Activated T-helper 1 cell treated with Interleukin-2 at 50 U/mL for 16 hours (primary cell): ENCODE data around the gene MORN4.
"Not testable (repeated sequence)": the region's sequence is repeated elsewhere in the genome, so short reads cannot be mapped to it uniquely, and the experiment has no call there.

Experiments
- DNase-seq: peaks from one replicate; pipeline ENCODE4 v3.0.0-alpha.2; 2020; ENCODE audit warnings: low read depth

MORN4 gene

GRCh38 chr10:97596101-97597082 lies 36.9 kb downstream of the MORN4 start:
- no peak for DNase-seq

- no peak for DNase-seq
These were observed 39.9 kb downstream of the MORN4 start for GRCh38 chr10:97593421-97593820.

DNA sequence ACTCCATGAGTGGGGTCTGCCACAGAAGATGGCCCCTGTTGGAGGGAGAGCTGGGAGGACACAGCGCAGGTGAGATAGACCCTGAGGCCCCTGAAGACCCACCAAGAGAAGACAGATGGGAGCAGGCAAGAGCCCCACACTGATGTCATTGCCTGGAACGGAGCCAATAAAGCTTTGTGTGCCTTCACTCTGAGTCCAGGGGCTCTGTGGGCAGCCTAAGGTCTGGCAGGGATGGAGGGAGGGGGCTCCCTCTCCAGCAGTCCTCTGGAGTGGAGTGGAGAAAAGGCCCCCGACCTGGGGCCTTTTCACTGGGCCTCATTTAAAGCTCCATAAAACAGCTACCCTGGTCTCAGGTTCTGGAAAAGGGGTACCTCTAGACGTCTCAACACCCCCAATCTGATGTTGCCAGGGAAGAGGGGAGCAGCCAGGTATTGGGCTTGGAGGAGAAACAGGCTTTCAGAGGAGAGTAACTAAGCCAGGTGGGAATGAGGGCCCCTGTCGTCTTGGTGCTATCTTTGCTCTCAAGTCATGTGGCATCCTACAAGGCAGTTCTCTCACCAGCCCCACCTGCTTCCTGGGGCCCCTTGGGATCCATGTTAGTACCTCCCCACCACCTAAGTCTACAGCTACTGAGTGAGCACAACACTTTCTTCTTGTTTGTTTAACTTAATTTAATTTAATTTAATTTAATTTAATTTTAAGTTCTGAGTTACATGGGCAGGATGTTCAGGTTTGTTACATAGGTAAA lies 42.4 kb downstream of the MORN4 start:
- no peak for DNase-seq

DNA sequence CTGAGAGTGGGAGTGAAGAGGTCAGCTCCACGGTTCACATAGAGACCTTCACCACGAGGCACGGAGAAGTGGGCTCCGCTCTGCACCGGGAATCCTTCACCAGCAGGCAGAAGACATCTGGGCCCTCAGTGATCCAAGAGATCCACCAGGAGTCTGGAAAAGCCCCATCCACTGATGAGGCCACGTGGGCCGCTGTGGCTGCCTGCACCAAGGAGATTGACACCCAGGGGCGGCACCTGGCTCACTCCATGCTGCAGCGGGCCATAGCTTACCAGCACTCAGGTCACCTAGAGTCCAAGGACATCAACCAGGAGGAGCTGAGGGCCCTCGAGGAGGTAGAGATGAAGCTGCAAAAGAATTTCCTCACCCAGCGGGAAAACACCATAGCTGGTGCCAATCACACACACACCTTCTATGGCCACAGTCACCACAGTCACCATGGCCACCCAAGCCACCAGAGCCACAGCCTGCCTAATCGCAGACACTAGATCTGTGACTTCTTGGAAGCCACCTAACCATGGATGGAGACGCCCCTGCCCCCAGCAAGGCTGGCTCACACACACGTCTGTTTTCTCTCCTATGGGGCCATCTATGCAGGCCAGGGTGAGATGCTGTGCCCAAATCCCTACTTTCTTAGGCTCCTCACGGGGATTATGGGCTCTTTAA lies 43.1 kb downstream of the MORN4 start:
- DNase-seq = no peak

- DNase-seq = no peak
These were observed 43.8 kb downstream of the MORN4 start, which contains the start of gene C10orf62 for GRCh38 chr10:97589479-97589878. C10orf62 (plus strand) TSS chr10:97589721; CDS start chr10:97589898, 177 bp downstream.

GRCh38 chr10:97587183-97587582 lies 46.1 kb downstream of the MORN4 start:
- DNase-seq = no peak

GRCh38 chr10:97585439-97585811 lies 47.9 kb downstream of the MORN4 start:
- DNase-seq = no peak

DNA sequence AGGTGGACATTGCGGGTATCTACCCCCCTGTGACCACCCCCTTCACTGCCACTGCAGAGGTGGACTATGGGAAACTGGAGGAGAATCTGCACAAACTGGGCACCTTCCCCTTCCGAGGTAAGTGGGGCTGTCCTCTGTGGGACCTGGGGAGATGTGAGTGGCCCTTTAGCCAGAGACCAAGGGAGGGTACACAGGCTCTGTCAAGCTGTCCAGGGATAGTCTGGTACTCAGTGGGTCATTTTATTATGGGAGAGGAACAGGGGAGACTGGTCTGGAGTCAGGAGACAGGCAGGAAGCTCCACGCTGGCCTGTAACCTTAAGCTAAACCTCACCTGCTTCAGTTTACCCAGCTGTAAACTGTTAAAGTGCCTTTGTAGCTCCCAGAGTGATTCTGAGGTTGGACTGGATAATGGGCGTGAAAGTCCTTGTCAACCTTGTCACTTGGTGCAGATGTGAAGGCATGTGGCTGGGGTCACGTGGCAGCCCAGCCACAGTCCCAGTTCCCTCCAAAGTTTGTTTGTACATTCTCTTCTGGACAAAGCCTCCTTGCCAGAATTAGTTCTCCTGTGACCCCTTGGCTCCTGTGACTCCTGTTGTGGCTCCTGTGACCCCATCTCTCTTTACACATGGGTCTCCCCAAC lies 48.4 kb downstream of the MORN4 start:
- DNase-seq = no peak

DNA sequence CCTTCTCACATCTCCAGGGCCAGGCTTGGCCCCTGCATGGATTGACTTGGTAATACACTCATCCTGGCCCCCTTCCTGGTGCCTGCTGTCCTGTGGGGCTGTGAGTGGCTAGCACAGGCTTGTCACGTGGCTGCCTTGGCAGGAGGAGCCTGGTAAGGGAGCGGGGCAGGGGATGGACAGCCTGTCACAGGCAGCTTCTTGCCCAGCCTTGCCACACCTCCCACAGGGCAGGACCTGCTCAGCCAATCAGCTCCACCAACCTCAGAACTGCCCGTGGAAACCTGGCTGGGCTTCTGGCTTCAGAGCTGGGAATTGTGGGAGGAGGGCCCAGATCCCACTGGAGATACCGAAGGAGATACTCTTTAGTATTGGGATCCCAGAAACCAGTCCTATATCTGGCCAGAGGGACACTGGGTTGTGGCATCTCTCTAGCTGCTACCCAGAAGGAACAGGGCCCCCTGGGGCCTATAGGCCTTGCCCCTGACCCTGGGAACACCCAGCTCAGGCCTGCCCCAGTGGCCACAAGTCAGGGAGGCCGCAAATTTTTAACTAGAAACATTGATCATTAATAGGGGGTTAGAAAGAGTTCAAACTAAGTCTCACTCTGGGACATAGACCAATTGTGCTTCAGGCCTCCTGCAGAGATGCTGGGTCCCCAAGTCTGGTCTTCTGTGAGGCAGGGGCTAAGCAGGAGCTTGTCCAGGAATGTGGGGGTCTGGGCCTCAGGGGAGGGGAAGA lies 49.1 kb downstream of the MORN4 start, which contains the start of gene HOGA1:
HOGA1 (plus strand) TSS at position 330 of the 738 bp plus-strand sequence; CDS start at position 645, 315 bp downstream.
- no peak for DNase-seq

DNA sequence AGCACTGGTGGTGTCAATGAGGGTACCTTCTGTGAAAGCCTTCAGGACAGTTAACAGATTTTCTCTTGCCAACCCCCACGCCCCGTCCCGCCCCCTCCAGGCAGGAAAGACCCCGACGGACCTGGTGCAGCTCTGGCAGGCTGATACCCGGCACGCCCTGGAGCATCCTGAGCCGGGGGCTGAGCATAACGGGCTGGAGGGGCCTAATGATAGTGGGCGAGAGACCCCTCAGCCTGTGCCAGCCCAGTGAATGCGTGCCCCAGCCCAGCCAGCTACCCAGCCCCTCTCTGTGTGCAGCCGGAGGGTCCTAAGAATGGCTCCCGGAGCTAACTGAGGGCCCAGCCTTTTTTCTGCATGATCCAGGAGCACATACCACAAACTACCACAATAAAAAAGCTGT lies 49.8 kb downstream of the MORN4 start:
- DNase-seq = no peak

DNA sequence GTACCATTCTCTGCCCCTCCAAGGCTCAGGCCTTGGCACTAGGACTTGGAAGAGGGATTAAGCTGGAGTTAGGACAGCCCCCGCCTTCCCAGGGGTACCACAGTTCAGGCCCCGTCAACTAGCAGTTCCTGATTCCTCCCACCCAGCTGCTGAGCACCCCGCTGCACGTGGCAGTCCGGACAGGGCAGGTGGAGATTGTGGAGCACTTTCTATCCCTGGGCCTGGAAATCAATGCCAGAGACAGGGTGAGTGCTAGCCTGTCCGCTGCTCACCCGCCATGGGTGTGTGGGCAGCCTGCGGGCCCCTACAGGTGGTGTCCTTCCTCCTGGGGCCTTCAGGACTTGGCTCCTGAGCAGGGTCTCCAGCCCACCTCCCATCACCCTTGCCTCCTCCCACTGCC lies 51.1 kb downstream of the MORN4 start:
- no peak for DNase-seq

GRCh38 chr10:97580421-97581367 lies 52.6 kb downstream of the MORN4 start:
- DNase-seq = no peak

GRCh38 chr10:97578171-97578844 lies 55.0 kb downstream of the MORN4 start:
- DNase-seq = no peak

- DNase-seq = no peak
These were observed 55.6 kb downstream of the MORN4 start for GRCh38 chr10:97577701-97578100.

- not testable (repeated sequence) for DNase-seq
These were observed 56.8 kb downstream of the MORN4 start for GRCh38 chr10:97576487-97576886.

DNA sequence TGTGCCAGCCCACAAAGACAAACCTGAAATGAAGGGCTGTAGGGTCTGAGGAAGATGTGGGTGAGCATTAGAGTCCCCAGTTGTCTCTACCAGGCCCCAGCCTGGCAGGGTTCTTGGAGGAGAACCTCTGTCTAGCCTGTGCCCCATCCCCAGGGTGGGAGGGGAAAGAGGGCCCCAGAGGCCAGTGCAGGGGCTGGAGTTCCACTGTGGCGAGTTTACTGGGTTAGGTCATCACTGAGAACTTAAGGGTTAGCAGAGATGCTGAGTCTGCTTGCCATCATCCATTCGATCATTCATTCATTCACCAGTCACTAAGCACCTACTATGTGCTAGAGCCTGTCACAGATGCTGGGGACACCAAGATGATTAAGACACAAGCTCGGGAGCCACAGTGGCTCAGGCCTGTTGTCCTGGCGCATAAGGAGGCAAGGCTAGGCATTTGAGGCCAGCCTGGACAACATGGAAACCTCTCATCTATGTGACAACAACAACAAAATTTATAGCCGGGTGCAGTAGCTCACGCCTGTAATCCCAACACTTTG lies 58.1 kb downstream of the MORN4 start:
- DNase-seq = no peak

GRCh38 chr10:97574374-97575126 lies 58.8 kb downstream of the MORN4 start:
- no peak for DNase-seq

GRCh38 chr10:97573672-97574071 lies 59.6 kb downstream of the MORN4 start:
- no peak for DNase-seq
